Stimulated activated CD4-positive, alpha-beta T cell treated with anti-CD3 and anti-CD28 coated beads, TNF-alpha, amount 100 ng/mL, for 1 hour (primary cell): ENCODE data around the gene SND1.

Experiments
- DNase-seq, 3 donors: peaks; one replicate each; pipeline ENCODE4 v3.0.0-alpha.2; 2020; ENCODE audit warnings: low read depth in 3 of 3, low spot score in 1 of 3

SND1 gene

GRCh38 chr7:128123291-128124037 lies 471.5 kb downstream of the SND1 start:
- DNase-seq: no peak

- DNase-seq: no peak
Observed at GRCh38 chr7:128124786-128125185, 472.8 kb downstream of the SND1 start.

GRCh38 chr7:128125816-128126215 lies 473.8 kb downstream of the SND1 start:
- no peak for DNase-seq

- no peak for DNase-seq
Observed at GRCh38 chr7:128128401-128128800, 476.4 kb downstream of the SND1 start.

GRCh38 chr7:128129224-128129864 lies 477.4 kb downstream of the SND1 start:
- DNase-seq: no peak

- no peak for DNase-seq
Observed at GRCh38 chr7:128131115-128131514, 479.1 kb downstream of the SND1 start.

GRCh38 chr7:128131731-128132130 lies 479.7 kb downstream of the SND1 start:
- no peak for DNase-seq

GRCh38 chr7:128132426-128133069 lies 480.6 kb downstream of the SND1 start:
- no peak for DNase-seq

GRCh38 chr7:128135159-128135514 lies 483.1 kb downstream of the SND1 start:
- DNase-seq: no peak

- DNase-seq: peak in 2 of 3 donors; percentile 37 to 62
Observed at GRCh38 chr7:128135515-128136214, 483.7 kb downstream of the SND1 start.

GRCh38 chr7:128136215-128136597 lies 484.2 kb downstream of the SND1 start:
- no peak for DNase-seq

GRCh38 chr7:128137181-128137580 lies 485.2 kb downstream of the SND1 start:
- no peak for DNase-seq

GRCh38 chr7:128139406-128139805 lies 487.4 kb downstream of the SND1 start:
- DNase-seq: no peak

- no peak for DNase-seq
Observed at GRCh38 chr7:128141683-128142195, 489.7 kb downstream of the SND1 start.
